SJSA1 (cell line): ENCODE results near the gene HNRNPA1L2. TPM values are rescaled to one million over a fixed set of nuclear protein-coding genes. Genes with fewer than 3 reads are reported as not detected.
"Not testable (repeated sequence)": the region's sequence is repeated elsewhere in the genome, so short reads cannot be mapped to it uniquely, and the experiment has no call there.

Source experiments
- DNase-seq, 2 experiments: peaks; one replicate each; pipeline ENCODE4 v3.0.0-alpha.2; 2015 to 2020; ENCODE audit warnings: low spot score in 2 of 2, low read depth in 1 of 2
- H3K27ac ChIP-seq: fragments of 250-450 bp; sonication (Bioruptor Pico); 2 replicates; pipeline ENCODE4 v1.5.1; 2020; ENCODE audit warnings: mild to moderate bottlenecking, moderate library complexity
- H3K27me3 ChIP-seq: fragments of 250-450 bp; sonication (Bioruptor Pico); replicated peaks from 2 replicates; pipeline ENCODE4 v1.5.1; 2020; ENCODE audit warnings: mild to moderate bottlenecking, moderate library complexity
- H3K36me3 ChIP-seq: fragments of 250-450 bp; sonication (Bioruptor Pico); 2 replicates; pipeline ENCODE4 v1.5.1; 2020; ENCODE audit warnings: mild to moderate bottlenecking
- H3K4me1 ChIP-seq: fragments of 250-450 bp; sonication (Bioruptor Pico); replicated peaks from 2 replicates; pipeline ENCODE4 v1.6.1; 2021; ENCODE audit warnings: mild to moderate bottlenecking
- H3K4me3 ChIP-seq: fragments of 250-450 bp; sonication (Bioruptor Pico); 2 replicates; pipeline ENCODE4 v1.5.1; 2020; ENCODE audit warnings: mild to moderate bottlenecking
- H3K9me3 ChIP-seq: fragments of 250-450 bp; sonication (Bioruptor Pico); replicated peaks from 2 replicates; pipeline ENCODE4 v1.5.1; 2020; ENCODE audit warnings: mild to moderate bottlenecking
- total RNA-seq: library from RNA; depleted of rRNA; stranded (reverse); fragments of >200 nt; shearing (Covaris generic); gene quantifications from 2 replicates; pipeline ENCODE4 v1.2.3, GENCODE V29; 2014; rRNA removed

The HNRNPA1L2 gene
- total RNA-seq, 1 experiment from 2014 or later = 4.0 TPM

DNA sequence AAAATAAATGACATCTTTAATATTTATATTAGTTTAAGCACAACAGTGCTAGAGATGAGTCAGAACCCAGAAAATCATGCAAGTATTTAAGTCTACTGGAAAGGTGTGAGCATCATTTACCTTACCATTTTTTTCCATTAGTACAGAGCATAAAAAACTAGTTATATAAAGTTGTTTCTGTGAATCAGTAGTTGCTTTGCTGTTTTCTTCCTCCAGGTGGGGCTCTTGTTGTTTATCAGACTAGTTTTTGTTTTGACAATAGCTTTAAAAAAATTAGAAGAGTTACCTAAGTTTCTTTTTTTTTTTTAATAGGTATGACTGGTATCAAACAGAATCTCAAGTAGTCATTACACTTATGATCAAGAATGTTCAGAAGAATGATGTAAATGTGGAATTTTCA lies 23.1 kb downstream of the HNRNPA1L2 start:
- no peak overlapping the region for H3K27ac ChIP-seq
- peak in 1 of 2 experiments; percentile 9 for DNase-seq
- no peaks in the 10 kb centered on the region for H3K27me3 ChIP-seq
- H3K36me3 ChIP-seq = peaks cover 68% of the 10 kb centered on the region
- H3K4me3 ChIP-seq = no peak overlapping the region
- no peaks in the 10 kb centered on the region for H3K4me1 ChIP-seq
- H3K9me3 ChIP-seq = no peaks in the 10 kb centered on the region

DNA sequence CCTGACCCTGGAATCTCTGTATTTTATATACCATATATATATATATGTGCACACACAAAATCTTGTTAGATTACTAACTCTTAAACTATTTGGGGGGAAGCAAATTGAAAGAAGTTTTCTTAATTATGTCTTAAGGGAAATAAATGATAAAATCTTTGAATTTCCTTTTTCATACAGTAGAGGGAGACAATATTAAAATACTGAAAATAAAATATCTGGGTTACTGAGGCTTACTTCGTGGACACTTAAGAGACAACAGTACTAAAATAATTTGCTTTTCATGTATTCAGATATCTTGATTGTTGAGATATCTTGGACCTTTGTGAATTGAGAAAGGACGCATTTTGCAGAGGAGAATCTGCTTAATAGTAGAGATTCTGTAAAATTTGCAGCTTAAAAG lies 27.4 kb downstream of the HNRNPA1L2 start:
- H3K9me3 ChIP-seq = no peaks in the 10 kb centered on the region
- DNase-seq = no peak
- peaks cover 55% of the 10 kb centered on the region for H3K36me3 ChIP-seq

DNA sequence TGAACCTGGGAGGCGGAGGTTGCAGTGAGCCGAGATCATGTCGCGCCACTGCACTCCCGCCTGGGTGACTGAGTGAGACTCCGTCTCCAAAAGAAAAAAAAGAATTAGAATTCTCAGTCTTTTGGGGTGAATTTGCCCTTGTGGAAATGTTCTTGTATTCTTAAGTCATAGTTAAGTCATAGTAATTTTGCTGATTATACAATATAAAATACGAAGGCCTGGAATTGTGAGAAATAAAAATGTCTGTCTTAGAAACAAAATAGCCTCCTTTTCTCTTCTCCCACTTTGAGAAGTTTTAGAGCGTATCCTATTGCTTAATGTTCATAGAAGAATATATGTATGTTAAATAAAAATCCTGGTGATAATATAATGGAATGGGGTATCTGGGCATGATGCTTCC lies 28.5 kb downstream of the HNRNPA1L2 start:
- H3K27ac ChIP-seq = no peak overlapping the region
- H3K4me3 ChIP-seq = no peak overlapping the region
- H3K27me3 ChIP-seq = no peaks in the 10 kb centered on the region
- no peaks in the 10 kb centered on the region for H3K9me3 ChIP-seq
- H3K4me1 ChIP-seq = no peaks in the 10 kb centered on the region
- no peak for DNase-seq
- H3K36me3 ChIP-seq = peaks cover 58% of the 10 kb centered on the region

More for the DNA sequence above, 27.4 kb downstream of the HNRNPA1L2 start:
- no peaks in the 10 kb centered on the region for H3K27me3 ChIP-seq
- no peak overlapping the region for H3K27ac ChIP-seq
- no peaks in the 10 kb centered on the region for H3K4me1 ChIP-seq
- H3K4me3 ChIP-seq = no peak overlapping the region

DNA sequence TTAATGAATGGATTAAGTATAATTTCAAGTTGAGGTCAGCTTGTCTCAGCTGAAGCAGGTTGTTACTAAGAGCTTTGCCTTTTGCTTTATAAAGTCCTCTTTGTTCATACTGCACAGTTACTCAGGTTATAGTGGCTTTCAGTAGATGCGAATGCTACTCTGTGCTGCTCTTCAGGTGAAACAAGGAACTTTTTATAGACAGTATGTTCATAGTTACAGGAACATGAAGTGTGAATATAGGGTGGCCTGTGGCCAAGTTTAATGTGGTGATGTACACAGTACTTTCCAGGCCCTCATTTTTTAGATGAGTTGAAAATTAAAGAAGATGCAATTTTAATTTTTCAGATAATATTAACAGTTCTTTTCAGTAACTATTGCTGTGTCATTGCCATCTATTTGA lies 31.2 kb downstream of the HNRNPA1L2 start:
- DNase-seq = no peak
- Histone ChIP-seq H3K27ac (no peak overlapping the region), H3K9me3 (no peaks in the 10 kb centered on the region), H3K4me3 (no peak overlapping the region), H3K36me3 (peaks cover 54% of the 10 kb centered on the region), H3K4me1 (no peaks in the 10 kb centered on the region), H3K27me3 (no peaks in the 10 kb centered on the region)

GRCh38 chr13:52677823-52678222 lies 35.6 kb downstream of the HNRNPA1L2 start:
- Histone ChIP-seq H3K4me1 (no peaks in the 10 kb centered on the region), H3K9me3 (no peaks in the 10 kb centered on the region), H3K27ac (no peak overlapping the region), H3K36me3 (peaks cover 61% of the 10 kb centered on the region), H3K27me3 (no peaks in the 10 kb centered on the region), H3K4me3 (no peak overlapping the region)
- no peak for DNase-seq

- DNase-seq = peak; percentile 54 to 72
- H3K4me1 ChIP-seq = peaks cover 15% of the 10 kb centered on the region
- not testable (repeated sequence) for H3K4me3 ChIP-seq, H3K9me3 ChIP-seq, H3K27me3 ChIP-seq
- H3K36me3 ChIP-seq = peaks cover 24% of the 10 kb centered on the region
- peak overlapping the region; percentile 91 for H3K27ac ChIP-seq
Observed at GRCh38 chr13:52685806-52686205, 43.6 kb downstream of the HNRNPA1L2 start.

DNA sequence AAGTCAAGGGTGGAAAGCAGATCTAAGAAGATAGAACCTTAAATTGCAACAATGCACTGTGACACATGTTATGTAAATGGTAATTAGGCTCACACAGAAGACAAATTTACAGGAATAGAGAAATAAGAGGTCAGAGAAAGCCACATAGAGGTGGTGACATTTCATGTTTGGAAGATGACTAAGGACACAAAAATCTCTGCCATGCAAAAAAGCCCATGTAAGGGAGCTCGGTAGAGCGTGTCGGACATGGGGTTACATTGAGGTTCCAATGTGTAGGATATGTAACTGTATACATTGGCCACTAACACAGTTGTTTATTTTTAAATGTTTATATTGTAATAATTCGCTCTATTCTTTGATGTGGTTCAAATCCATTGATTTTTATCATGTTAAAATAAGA lies 44.1 kb downstream of the HNRNPA1L2 start:
- no peaks in the 10 kb centered on the region for H3K27me3 ChIP-seq
- DNase-seq = peak; percentile 51 to 67
- H3K9me3 ChIP-seq = no peaks in the 10 kb centered on the region
- peak overlapping the region; percentile 91 for H3K27ac ChIP-seq
- peaks cover 15% of the 10 kb centered on the region for H3K4me1 ChIP-seq
- no peak overlapping the region for H3K4me3 ChIP-seq
- H3K36me3 ChIP-seq = peaks cover 23% of the 10 kb centered on the region

Other genes starting within 250 kb of the HNRNPA1L2 start
- gene THSD1, start 236.3 kb upstream of the HNRNPA1L2 start, total RNA-seq = 0.34 and 0.75 TPM in 2 replicates
- gene VPS36, start 191.8 kb upstream of the HNRNPA1L2 start, total RNA-seq = 33.1 and 42.3 TPM in 2 replicates
- 57.8 and 77.7 TPM in 2 replicates for gene CKAP2, start 187.0 kb upstream of the HNRNPA1L2 start, total RNA-seq
- gene SUGT1, start 10.4 kb downstream of the HNRNPA1L2 start, total RNA-seq = 49.8 and 52.8 TPM in 2 replicates
- not detected in 2 replicates for gene CNMD, start 97.4 kb downstream of the HNRNPA1L2 start, total RNA-seq
- not detected in 2 replicates for gene PCDH8, start 206.2 kb downstream of the HNRNPA1L2 start, total RNA-seq